ENCODE data around the gene RBM26. TPM values are rescaled to one million over a fixed set of nuclear protein-coding genes. Genes with fewer than 3 reads are reported as not detected.

Gene RBM26
- total RNA-seq, 4 donors from 2014 or later = 34.8 to 96.6 (median 44.5) TPM

GRCh38 chr13:79376843-79377242 is 29.2 kb downstream of the RBM26 start:
- Histone ChIP-seq H3K27ac (no peak overlapping the region), H3K4me3 (no peak overlapping the region), H3K27me3 (no peaks in the 10 kb centered on the region), H3K9me3 (no peaks in the 10 kb centered on the region), H3K36me3 (peaks cover 0 to 45% (median 0%) of the 10 kb centered on the region in 3 donors), H3K4me1 (no peaks in the 10 kb centered on the region)
- DNase-seq = no peak
- no peak for TF ChIP-seq POLR2A (IDR thresholded peaks at IDR 0.05)
- no peak for TF ChIP-seq CTCF (IDR thresholded peaks at IDR 0.05)

- H3K27ac ChIP-seq = no peak overlapping the region
- H3K4me3 ChIP-seq = no peak overlapping the region
- no peak for TF ChIP-seq CTCF (IDR thresholded peaks at IDR 0.05)
- TF ChIP-seq POLR2A (IDR thresholded peaks at IDR 0.05) = no peak
- H3K9me3 ChIP-seq = no peaks in the 10 kb centered on the region
- no peak for DNase-seq
- H3K36me3 ChIP-seq = peaks cover 0 to 67% (median 0%) of the 10 kb centered on the region in 3 donors
- no peaks in the 10 kb centered on the region for H3K27me3 ChIP-seq
- no peaks in the 10 kb centered on the region for H3K4me1 ChIP-seq
These were observed 31.5 kb downstream of the RBM26 start for GRCh38 chr13:79374578-79374977.

DNA sequence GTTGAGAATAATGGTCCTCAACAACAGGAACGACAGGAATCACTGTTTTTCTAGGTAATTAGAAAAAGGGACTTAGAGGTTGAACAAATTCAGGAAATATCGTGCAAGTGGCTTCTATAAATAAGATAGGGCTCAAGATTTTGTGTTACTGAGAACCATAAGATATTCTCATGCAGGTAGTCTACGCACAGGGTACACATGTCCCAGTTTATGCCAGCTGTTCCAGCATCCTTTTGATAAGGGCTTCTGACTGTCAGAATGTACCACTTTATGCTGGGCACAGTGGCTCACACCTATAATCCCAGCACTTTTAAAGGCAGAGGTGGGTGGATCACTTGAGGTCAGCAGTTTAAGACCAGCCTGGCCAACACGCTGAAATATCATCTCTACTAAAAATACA is 32.1 kb downstream of the RBM26 start:
- Histone ChIP-seq H3K36me3 (peaks cover 0 to 70% (median 0%) of the 10 kb centered on the region in 3 donors), H3K9me3 (no peaks in the 10 kb centered on the region), H3K4me3 (no peak overlapping the region), H3K27me3 (no peaks in the 10 kb centered on the region), H3K4me1 (no peaks in the 10 kb centered on the region), H3K27ac (no peak overlapping the region)
- DNase-seq = no peak
- TF ChIP-seq CTCF (IDR thresholded peaks at IDR 0.05) (no peak), POLR2A (IDR thresholded peaks at IDR 0.05) (no peak)

- no peak for DNase-seq
- H3K27me3 ChIP-seq = no peaks in the 10 kb centered on the region
- H3K9me3 ChIP-seq = no peaks in the 10 kb centered on the region
- no peak overlapping the region for H3K4me3 ChIP-seq
- H3K4me1 ChIP-seq = no peaks in the 10 kb centered on the region
- no peak for TF ChIP-seq POLR2A (IDR thresholded peaks at IDR 0.05)
- TF ChIP-seq CTCF (IDR thresholded peaks at IDR 0.05) = no peak
- H3K27ac ChIP-seq = no peak overlapping the region
- peaks cover 0 to 80% (median 0%) of the 10 kb centered on the region in 3 donors for H3K36me3 ChIP-seq
These were observed 36.8 kb downstream of the RBM26 start for GRCh38 chr13:79369226-79369625.

DNA sequence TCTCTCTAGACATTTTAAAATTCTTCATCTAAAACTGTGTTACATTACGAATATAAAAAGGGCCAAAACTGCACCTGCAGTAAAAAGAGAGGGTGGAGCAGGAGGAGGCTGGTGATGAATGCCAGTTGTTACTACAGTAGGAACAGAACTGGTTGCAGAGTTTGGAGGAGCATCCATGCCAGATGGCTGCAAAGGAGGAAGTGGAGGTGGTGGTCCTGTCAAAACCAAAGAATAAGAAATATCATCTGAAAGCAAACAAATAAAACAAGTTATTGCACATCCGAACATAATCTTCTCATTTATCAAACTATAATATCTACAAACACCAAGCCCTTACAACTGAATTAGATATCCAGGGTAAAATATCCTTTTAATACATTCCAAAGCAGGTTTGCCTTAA is 40.1 kb downstream of the RBM26 start:
- Histone ChIP-seq H3K27ac (no peak overlapping the region), H3K27me3 (no peaks in the 10 kb centered on the region), H3K9me3 (no peaks in the 10 kb centered on the region), H3K4me3 (no peak overlapping the region), H3K4me1 (no peaks in the 10 kb centered on the region), H3K36me3 (peaks cover 0 to 80% (median 0%) of the 10 kb centered on the region in 3 donors)
- DNase-seq = no peak
- TF ChIP-seq CTCF (IDR thresholded peaks at IDR 0.05) (no peak), POLR2A (IDR thresholded peaks at IDR 0.05) (no peak)

GRCh38 chr13:79361299-79361698 is 44.8 kb downstream of the RBM26 start:
- Histone ChIP-seq H3K4me1 (no peaks in the 10 kb centered on the region), H3K36me3 (peaks cover 0 to 72% (median 3%) of the 10 kb centered on the region in 3 donors), H3K4me3 (no peak overlapping the region), H3K27me3 (no peaks in the 10 kb centered on the region), H3K27ac (no peak overlapping the region), H3K9me3 (no peaks in the 10 kb centered on the region)
- DNase-seq = no peak
- TF ChIP-seq POLR2A (IDR thresholded peaks at IDR 0.05) = no peak
- no peak for TF ChIP-seq CTCF (IDR thresholded peaks at IDR 0.05)

All from Peyer's patch (tissue), 4 donors.